Cardiac atrium fibroblast (primary cell): Measurements from ENCODE around the gene TRIM13. TPM values are rescaled to one million over a fixed set of nuclear protein-coding genes. Genes with fewer than 3 reads are reported as not detected.

ENCODE experiments used
- total RNA-seq: library from RNA; depleted of rRNA; stranded (reverse); fragments of >200 nt; gene quantifications from 2 replicates; pipeline ENCODE4 v1.2.3, GENCODE V29; 2015

Gene TRIM13, protein sequence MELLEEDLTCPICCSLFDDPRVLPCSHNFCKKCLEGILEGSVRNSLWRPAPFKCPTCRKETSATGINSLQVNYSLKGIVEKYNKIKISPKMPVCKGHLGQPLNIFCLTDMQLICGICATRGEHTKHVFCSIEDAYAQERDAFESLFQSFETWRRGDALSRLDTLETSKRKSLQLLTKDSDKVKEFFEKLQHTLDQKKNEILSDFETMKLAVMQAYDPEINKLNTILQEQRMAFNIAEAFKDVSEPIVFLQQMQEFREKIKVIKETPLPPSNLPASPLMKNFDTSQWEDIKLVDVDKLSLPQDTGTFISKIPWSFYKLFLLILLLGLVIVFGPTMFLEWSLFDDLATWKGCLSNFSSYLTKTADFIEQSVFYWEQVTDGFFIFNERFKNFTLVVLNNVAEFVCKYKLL
- 11.2 and 23.0 TPM in 2 replicates for total RNA-seq

DNA sequence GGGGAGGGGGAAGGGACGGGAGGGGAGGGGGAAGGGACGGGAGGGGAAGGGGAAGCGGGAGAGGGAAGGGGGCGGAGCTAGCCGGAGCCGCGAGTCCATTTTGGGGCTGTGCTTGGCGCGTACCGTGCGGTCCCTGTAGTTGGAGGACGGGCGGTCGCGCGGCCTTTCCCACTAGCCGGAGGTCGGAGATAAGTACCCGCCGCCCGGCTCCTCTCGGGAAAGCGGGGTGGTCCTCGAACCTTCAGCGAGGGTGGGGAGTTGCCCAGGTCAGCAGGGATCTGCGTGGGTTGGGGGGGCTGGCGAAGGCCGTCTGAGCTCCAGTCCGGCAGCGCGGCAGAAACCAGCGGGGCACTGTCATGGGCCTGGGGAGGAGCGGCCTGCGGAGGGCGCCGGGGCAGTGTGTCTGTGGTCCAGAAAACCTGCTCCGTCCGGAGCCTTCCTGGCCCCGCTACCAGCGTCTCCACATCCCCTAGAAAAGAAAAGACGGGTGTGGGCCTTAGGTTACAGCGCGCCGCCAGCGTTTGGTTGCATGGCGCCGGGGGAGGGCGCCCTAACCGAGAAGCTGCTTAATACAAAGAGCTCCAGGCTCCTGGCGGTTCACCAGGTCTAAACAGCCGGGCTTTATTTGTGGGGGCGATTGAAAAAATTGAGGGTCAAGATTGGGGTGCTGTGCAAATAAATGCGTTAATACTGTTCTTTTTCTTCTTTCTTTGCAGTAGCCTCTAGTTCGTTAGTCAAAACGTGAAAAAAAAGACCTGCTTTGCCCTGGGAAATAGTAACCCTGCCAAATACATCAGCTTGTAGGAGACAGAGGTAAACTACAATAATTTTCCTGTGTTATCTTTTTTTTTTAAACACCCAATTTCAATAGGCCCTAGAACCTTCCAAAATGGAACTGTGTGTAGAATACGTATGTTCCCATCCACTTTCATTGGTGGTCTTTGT is at the start of gene TRIM13:
Gene TRIM13 (plus strand): TSS at position 92 of the 945 bp plus-strand sequence. CDS start 14,899 bp downstream, outside the sequence.

DNA sequence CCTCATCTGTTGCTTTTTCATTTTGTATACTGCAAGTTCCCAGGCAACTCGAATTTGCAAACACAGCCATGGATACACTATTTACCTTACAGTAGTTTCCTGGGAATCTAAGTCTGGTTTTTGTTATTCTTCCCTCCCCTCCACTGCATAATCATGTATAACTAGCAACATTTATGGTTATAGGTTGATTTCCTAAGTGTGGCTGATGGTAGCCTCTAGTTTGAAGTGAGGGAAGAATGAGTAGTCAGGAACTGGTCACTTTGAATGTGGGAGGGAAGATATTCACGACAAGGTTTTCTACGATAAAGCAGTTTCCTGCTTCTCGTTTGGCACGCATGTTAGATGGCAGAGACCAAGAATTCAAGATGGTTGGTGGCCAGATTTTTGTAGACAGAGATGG is 18.4 kb downstream of the TRIM13 start, which contains the start of gene KCNRG:
Gene KCNRG (plus strand): TSS at position 187 of the 400 bp plus-strand sequence. CDS start 50 bp downstream, at position 237.

Other genes with a start within 250 kb of the TRIM13 start
- gene KPNA3, start 204.4 kb upstream of the TRIM13 start, total RNA-seq, result 16.1 and 27.5 TPM in 2 replicates
- 7.9 and 8.1 TPM in 2 replicates for gene SPRYD7, start 60.7 kb upstream of the TRIM13 start, total RNA-seq
- 0.49 TPM in 1 of 2 replicates, not detected in the other for gene KCNRG, start 18.4 kb downstream of the TRIM13 start, total RNA-seq